ENCODE results near the gene PHACTR3.

Gene PHACTR3

GRCh38 chr20:59599941-59600340 lies 4.4 kb upstream of the PHACTR3 start:
- TF ChIP-seq, protein P1, sequence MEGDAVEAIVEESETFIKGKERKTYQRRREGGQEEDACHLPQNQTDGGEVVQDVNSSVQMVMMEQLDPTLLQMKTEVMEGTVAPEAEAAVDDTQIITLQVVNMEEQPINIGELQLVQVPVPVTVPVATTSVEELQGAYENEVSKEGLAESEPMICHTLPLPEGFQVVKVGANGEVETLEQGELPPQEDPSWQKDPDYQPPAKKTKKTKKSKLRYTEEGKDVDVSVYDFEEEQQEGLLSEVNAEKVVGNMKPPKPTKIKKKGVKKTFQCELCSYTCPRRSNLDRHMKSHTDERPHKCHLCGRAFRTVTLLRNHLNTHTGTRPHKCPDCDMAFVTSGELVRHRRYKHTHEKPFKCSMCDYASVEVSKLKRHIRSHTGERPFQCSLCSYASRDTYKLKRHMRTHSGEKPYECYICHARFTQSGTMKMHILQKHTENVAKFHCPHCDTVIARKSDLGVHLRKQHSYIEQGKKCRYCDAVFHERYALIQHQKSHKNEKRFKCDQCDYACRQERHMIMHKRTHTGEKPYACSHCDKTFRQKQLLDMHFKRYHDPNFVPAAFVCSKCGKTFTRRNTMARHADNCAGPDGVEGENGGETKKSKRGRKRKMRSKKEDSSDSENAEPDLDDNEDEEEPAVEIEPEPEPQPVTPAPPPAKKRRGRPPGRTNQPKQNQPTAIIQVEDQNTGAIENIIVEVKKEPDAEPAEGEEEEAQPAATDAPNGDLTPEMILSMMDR (conservative IDR thresholded peaks at IDR 0.05), result no peak
- H3K27ac ChIP-seq, result no peak overlapping the region

DNA sequence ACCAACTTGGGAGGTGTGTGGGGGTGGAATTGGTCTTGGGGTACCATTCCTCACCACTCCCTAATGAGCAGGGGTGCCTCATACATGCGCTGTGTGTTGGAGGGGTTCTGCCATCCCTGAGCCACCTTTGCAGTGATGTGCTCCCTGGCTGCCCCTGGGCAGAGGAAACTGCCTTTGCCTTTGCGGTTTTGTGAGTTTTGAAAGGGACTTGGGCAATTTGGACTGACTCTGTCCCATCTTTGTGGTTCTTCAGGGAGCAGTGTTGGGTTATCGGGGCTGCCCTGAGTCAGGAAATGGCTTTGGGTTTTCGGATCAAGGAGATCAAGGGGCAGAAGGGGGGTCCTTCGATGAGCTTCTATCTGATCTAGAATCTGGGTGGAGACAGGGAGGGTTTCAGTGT lies 3.9 kb upstream of the PHACTR3 start:
- TF ChIP-seq, protein P1 (conservative IDR thresholded peaks at IDR 0.05), result no peak
- TF ChIP-seq ZFX (IDR thresholded peaks at IDR 0.05), result no peak
- no peak overlapping the region for H3K27ac ChIP-seq

DNA sequence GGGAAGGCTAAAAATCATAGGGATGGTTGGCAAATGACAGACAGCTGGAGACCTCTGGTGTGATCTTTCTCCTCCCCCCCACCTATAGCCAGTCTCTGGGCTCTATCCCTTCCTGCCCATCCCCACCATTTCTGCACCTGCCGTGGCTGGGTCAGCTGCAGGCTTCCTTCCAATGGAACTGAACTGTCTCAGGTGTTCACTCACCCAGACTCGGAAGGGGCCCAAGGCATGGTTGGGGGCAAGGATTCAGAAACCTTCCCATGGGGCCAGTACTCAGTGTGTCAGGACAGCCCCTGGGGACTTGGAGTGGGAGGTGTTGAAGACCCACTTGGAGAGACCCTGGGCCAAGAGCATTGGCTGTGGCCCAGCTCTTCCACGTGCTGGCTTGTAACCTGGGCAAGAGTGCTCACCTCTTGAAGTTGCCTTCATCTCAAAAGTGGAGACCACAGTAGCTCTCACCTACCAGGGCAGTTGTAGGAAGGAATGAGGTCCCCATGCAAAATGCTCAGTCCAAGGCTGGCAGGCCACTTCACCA lies 1.7 kb upstream of the PHACTR3 start:
- no peak for TF ChIP-seq ZFX (IDR thresholded peaks at IDR 0.05)
- TF ChIP-seq, protein P1 (conservative IDR thresholded peaks at IDR 0.05), result no peak
- H3K27ac ChIP-seq, result no peak overlapping the region

DNA sequence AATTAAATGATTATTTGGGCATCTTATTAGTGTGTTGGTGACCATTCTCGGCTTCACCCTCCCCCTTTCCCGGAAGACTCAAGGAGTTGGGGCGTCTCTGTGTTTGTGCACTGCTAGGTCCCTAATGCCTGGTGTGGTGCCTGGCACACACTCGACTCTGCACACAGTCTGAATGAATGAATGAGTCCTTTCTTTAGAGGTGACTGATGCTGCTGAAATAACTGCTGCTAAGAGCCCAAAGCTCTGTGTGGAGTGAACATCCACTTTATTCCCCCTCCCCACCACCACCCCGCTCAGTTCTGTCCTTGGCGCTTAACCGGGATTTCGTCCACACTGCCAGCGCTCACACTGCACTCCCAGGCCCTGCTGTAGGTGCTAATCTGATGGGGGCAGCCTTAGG lies 1.2 kb upstream of the PHACTR3 start:
- no peak overlapping the region for H3K27ac ChIP-seq
- no peak for TF ChIP-seq ZFX (IDR thresholded peaks at IDR 0.05)
- TF ChIP-seq, protein P1 (conservative IDR thresholded peaks at IDR 0.05), result no peak

DNA sequence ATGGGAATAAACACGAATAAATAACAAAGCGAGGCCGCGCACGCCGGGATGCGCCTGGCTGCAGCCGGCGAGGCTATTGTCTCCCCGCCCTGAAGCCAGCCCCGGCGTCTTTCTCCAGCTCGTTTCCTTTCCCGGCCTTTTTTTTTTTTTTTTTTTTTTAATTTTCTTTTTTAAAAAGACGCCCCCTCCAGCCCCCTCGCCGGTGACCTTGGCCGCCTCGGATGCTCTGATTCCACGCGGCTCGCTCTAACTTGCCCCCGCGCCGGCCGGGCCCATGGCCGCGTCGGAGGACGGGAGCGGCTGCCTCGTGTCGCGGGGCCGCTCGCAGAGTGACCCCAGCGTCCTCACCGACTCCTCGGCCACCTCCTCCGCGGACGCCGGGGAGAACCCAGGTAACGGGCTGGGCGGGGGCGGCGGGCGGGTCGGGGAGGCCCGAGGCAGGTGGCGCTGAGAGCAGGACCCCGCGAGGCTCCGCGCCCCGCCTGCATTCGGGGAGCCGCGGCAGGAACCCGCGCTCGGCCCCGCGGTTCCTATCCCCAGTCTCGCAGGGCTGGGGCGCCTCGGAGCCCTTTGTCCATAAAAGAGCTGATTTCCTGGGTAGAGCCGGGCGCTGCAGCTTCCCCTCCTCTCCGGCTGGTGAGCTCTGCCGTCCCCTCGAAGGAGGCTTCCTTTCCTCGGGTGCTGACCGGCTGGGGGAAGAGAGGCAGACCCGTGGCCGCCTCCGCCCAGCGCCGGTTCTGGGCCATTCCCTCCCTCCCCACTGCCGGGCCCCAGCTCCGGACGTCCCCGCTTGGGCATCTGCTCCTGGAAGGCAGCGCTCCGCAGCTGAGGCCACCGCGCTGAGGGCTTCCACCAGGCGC lies 631 bp downstream of the PHACTR3 start:
- H3K27ac ChIP-seq, result no peak overlapping the region
- TF ChIP-seq, protein P1 (conservative IDR thresholded peaks at IDR 0.05), result no peak
- TF ChIP-seq ZFX (IDR thresholded peaks at IDR 0.05), result no peak

GRCh38 chr20:59605601-59606364 lies 1.4 kb downstream of the PHACTR3 start:
- H3K27ac ChIP-seq, result no peak overlapping the region
- TF ChIP-seq, protein P1 (conservative IDR thresholded peaks at IDR 0.05), result no peak
- no peak for TF ChIP-seq ZFX (IDR thresholded peaks at IDR 0.05)

GRCh38 chr20:59606566-59606965 lies 2.2 kb downstream of the PHACTR3 start:
- no peak overlapping the region for H3K27ac ChIP-seq
- TF ChIP-seq, protein P1 (conservative IDR thresholded peaks at IDR 0.05), result no peak
- TF ChIP-seq ZFX (IDR thresholded peaks at IDR 0.05), result no peak

Measured in C4-2B (cell line).